ENCODE measurements around the gene SLC49A3. TPM values are rescaled to one million over a fixed set of nuclear protein-coding genes. Genes with fewer than 3 reads are reported as not detected.
"Not testable (repeated sequence)": the region's sequence is repeated elsewhere in the genome, so short reads cannot be mapped to it uniquely, and the experiment has no call there.

SLC49A3 gene
- total and polyA plus RNA-seq, 2 experiments from 2014 or later, result 1.3 to 3.7 TPM

DNA sequence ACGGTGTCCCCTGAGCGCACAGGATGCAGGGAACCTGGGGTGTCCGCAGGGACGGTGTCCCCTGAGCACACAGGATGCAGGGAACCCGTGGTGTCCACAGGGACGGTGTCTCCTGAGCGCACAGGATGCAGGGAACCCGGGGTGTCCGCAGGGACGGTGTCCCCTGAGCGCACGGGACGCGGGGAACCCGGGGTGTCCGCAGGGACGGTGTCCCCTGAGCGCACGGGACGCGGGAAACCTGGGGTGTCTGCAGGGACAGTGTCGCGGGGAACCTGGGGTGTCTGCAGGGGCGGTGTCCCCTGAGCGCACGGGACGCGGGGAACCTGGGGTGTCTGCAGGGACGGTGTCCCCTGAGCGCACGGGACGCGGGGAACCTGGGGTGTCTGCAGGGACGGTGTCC is 47.6 kb upstream of the SLC49A3 start:
- not testable (repeated sequence) for H3K4me1 Mint-ChIP-seq; H3K27ac Mint-ChIP-seq; H2AFZ ChIP-seq; H3K4me3 ChIP-seq; ATAC-seq; H3K4me1 ChIP-seq (ENCODE audit: insufficient read depth); H3K9me2 ChIP-seq (ENCODE audit: insufficient read depth); H3F3A ChIP-seq (replicated peaks; ENCODE audit: low read depth); H3K4me3 Mint-ChIP-seq; H4K20me1 ChIP-seq (replicated peaks; ENCODE audit: insufficient read depth); DNase-seq (ENCODE audit: low spot score); H3K27me3 ChIP-seq (ENCODE audit: insufficient read depth); H3K27ac ChIP-seq (ENCODE audit: low read depth); H3K9me3 Mint-ChIP-seq; H3K4me2 ChIP-seq; H3K79me2 ChIP-seq (replicated peaks; ENCODE audit: insufficient read depth)
- Mint-ChIP-seq H3K27me3 (ENCODE audit: insufficient read depth, low read depth, poor library complexity) (peaks cover 15% of the 10 kb centered on the region), H3K36me3 (ENCODE audit: low read depth) (peaks cover 48% of the 10 kb centered on the region)
- H3K36me3 ChIP-seq (ENCODE audit: insufficient read depth), result peaks cover 24% of the 10 kb centered on the region

DNA sequence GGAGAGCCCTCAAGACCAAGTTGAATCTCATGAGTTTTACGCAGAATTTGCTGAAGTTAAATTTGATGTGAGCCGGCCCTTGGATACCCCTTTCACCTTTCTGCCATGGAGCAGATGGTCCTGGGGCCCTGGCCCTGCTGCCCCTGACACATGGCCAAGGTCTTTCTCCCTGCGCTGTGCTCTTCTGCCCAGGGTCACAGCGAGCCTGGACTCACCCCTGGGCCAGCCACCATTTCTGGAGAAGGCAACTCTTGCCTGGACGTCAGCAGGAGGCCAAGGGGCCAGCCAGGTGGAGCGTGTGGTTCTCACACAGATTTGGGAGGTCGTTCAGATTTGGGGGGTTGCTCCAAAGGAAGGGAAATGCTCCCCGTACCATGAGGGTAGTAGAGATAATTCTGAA is 46.6 kb upstream of the SLC49A3 start:
- H2AFZ ChIP-seq, result no peak overlapping the region
- peaks cover 24% of the 10 kb centered on the region for H3K36me3 ChIP-seq (ENCODE audit: insufficient read depth)
- no peaks in the 10 kb centered on the region for H3K27me3 ChIP-seq (ENCODE audit: insufficient read depth)
- no peak overlapping the region for H3K4me2 ChIP-seq
- ATAC-seq (no peak), DNase-seq (ENCODE audit: low spot score) (no peak)
- H3F3A ChIP-seq (replicated peaks; ENCODE audit: low read depth), result peaks cover 6% of the 10 kb centered on the region; the same call in 1 of the 2 replicates
- no peak overlapping the region for H3K4me3 ChIP-seq
- peaks cover 13% of the 10 kb centered on the region for H3K27me3 Mint-ChIP-seq (ENCODE audit: insufficient read depth, low read depth, poor library complexity)
- no peak overlapping the region for H3K4me3 Mint-ChIP-seq
- no peaks in the 10 kb centered on the region for H3K4me1 Mint-ChIP-seq
- H3K4me1 ChIP-seq (ENCODE audit: insufficient read depth), result no peaks in the 10 kb centered on the region
- no peaks in the 10 kb centered on the region for H3K9me2 ChIP-seq (ENCODE audit: insufficient read depth)
- no peak for TF ChIP-seq ZNF331 (CRISPR knock-in tag; IDR thresholded peaks at IDR 0.05; ENCODE audit: low read depth)
- peaks cover 49% of the 10 kb centered on the region for H3K36me3 Mint-ChIP-seq (ENCODE audit: low read depth)
- H3K9me3 Mint-ChIP-seq, result no peaks in the 10 kb centered on the region
- no peak overlapping the region for H3K27ac Mint-ChIP-seq
- H4K20me1 ChIP-seq (replicated peaks; ENCODE audit: insufficient read depth), result peaks cover 6% of the 10 kb centered on the region; the same call in 1 of the 2 replicates
- no peak overlapping the region for H3K27ac ChIP-seq (ENCODE audit: low read depth)
- H3K79me2 ChIP-seq (replicated peaks; ENCODE audit: insufficient read depth), result no peaks in the 10 kb centered on the region

DNA sequence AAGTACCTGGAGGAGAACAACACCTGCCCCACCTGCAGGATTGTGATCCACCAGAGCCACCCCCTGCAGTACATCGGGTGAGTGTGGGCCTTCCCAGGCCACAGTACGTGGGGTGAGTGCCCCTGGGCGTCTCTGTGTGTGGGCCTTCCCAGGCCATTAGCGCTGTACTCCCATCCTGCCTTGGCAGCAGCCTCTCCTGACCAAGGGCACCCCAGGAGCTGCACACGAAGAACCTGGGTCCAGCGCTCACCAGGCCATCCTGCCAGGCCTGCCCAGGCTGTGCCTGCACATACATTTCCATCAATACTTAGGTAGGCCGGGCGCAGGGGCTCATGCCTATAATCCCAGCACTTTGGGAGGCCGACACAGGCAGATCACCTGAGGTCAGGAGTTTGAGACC is 46.0 kb upstream of the SLC49A3 start:
- peaks cover 24% of the 10 kb centered on the region for H3K36me3 ChIP-seq (ENCODE audit: insufficient read depth)
- Mint-ChIP-seq H3K36me3 (ENCODE audit: low read depth) (peaks cover 53% of the 10 kb centered on the region), H3K9me3 (no peaks in the 10 kb centered on the region), H3K4me3 (no peak overlapping the region), H3K27ac (no peak overlapping the region), H3K27me3 (ENCODE audit: insufficient read depth, low read depth, poor library complexity) (peaks cover 10% of the 10 kb centered on the region), H3K4me1 (no peaks in the 10 kb centered on the region)
- peaks cover 6% of the 10 kb centered on the region; the same call in 1 of the 2 replicates for H4K20me1 ChIP-seq (replicated peaks; ENCODE audit: insufficient read depth)
- no peaks in the 10 kb centered on the region for H3K4me1 ChIP-seq (ENCODE audit: insufficient read depth)
- H3K27ac ChIP-seq (ENCODE audit: low read depth), result no peak overlapping the region
- DNase-seq (ENCODE audit: low spot score) (no peak), ATAC-seq (no peak)
- H3F3A ChIP-seq (replicated peaks; ENCODE audit: low read depth), result peaks cover 6% of the 10 kb centered on the region; the same call in 1 of the 2 replicates
- H2AFZ ChIP-seq, result no peak overlapping the region
- no peaks in the 10 kb centered on the region for H3K27me3 ChIP-seq (ENCODE audit: insufficient read depth)
- no peak overlapping the region for H3K4me3 ChIP-seq
- TF ChIP-seq, protein P1, sequence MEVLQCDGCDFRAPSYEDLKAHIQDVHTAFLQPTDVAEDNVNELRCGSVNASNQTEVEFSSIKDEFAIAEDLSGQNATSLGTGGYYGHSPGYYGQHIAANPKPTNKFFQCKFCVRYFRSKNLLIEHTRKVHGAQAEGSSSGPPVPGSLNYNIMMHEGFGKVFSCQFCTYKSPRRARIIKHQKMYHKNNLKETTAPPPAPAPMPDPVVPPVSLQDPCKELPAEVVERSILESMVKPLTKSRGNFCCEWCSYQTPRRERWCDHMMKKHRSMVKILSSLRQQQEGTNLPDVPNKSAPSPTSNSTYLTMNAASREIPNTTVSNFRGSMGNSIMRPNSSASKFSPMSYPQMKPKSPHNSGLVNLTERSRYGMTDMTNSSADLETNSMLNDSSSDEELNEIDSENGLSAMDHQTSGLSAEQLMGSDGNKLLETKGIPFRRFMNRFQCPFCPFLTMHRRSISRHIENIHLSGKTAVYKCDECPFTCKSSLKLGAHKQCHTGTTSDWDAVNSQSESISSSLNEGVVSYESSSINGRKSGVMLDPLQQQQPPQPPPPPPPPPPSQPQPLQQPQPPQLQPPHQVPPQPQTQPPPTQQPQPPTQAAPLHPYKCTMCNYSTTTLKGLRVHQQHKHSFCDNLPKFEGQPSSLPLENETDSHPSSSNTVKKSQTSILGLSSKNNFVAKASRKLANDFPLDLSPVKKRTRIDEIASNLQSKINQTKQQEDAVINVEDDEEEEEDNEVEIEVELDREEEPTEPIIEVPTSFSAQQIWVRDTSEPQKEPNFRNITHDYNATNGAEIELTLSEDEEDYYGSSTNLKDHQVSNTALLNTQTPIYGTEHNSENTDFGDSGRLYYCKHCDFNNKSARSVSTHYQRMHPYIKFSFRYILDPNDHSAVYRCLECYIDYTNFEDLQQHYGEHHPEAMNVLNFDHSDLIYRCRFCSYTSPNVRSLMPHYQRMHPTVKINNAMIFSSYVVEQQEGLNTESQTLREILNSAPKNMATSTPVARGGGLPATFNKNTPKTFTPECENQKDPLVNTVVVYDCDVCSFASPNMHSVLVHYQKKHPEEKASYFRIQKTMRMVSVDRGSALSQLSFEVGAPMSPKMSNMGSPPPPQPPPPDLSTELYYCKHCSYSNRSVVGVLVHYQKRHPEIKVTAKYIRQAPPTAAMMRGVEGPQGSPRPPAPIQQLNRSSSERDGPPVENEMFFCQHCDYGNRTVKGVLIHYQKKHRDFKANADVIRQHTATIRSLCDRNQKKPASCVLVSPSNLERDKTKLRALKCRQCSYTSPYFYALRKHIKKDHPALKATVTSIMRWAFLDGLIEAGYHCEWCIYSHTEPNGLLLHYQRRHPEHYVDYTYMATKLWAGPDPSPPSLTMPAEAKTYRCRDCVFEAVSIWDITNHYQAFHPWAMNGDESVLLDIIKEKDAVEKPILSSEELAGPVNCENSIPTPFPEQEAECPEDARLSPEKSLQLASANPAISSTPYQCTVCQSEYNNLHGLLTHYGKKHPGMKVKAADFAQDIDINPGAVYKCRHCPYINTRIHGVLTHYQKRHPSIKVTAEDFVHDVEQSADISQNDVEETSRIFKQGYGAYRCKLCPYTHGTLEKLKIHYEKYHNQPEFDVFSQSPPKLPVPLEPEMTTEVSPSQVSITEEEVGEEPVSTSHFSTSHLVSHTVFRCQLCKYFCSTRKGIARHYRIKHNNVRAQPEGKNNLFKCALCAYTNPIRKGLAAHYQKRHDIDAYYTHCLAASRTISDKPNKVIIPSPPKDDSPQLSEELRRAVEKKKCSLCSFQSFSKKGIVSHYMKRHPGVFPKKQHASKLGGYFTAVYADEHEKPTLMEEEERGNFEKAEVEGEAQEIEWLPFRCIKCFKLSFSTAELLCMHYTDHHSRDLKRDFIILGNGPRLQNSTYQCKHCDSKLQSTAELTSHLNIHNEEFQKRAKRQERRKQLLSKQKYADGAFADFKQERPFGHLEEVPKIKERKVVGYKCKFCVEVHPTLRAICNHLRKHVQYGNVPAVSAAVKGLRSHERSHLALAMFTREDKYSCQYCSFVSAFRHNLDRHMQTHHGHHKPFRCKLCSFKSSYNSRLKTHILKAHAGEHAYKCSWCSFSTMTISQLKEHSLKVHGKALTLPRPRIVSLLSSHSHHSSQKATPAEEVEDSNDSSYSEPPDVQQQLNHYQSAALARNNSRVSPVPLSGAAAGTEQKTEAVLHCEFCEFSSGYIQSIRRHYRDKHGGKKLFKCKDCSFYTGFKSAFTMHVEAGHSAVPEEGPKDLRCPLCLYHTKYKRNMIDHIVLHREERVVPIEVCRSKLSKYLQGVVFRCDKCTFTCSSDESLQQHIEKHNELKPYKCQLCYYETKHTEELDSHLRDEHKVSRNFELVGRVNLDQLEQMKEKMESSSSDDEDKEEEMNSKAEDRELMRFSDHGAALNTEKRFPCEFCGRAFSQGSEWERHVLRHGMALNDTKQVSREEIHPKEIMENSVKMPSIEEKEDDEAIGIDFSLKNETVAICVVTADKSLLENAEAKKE (CRISPR knock-in tag; IDR thresholded peaks at IDR 0.05), result no peak
- no peak for TF ChIP-seq POLR2AphosphoS5 (IDR thresholded peaks at IDR 0.05; ENCODE audit: low read depth)
- TF ChIP-seq, protein P2, sequence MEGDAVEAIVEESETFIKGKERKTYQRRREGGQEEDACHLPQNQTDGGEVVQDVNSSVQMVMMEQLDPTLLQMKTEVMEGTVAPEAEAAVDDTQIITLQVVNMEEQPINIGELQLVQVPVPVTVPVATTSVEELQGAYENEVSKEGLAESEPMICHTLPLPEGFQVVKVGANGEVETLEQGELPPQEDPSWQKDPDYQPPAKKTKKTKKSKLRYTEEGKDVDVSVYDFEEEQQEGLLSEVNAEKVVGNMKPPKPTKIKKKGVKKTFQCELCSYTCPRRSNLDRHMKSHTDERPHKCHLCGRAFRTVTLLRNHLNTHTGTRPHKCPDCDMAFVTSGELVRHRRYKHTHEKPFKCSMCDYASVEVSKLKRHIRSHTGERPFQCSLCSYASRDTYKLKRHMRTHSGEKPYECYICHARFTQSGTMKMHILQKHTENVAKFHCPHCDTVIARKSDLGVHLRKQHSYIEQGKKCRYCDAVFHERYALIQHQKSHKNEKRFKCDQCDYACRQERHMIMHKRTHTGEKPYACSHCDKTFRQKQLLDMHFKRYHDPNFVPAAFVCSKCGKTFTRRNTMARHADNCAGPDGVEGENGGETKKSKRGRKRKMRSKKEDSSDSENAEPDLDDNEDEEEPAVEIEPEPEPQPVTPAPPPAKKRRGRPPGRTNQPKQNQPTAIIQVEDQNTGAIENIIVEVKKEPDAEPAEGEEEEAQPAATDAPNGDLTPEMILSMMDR (conservative IDR thresholded peaks at IDR 0.05; ENCODE audit: low read depth in 2 of 2), result no peak
- no peak overlapping the region for H3K4me2 ChIP-seq
- no peaks in the 10 kb centered on the region for H3K79me2 ChIP-seq (replicated peaks; ENCODE audit: insufficient read depth)
- H3K9me2 ChIP-seq (ENCODE audit: insufficient read depth), result no peaks in the 10 kb centered on the region
